Activated CD8-positive, alpha-beta memory T cell treated with anti-CD3 and anti-CD28 coated beads for 36 hours (primary cell): Measurements from ENCODE around the gene FOXE3. TPM values are rescaled to one million over a fixed set of nuclear protein-coding genes. Genes with fewer than 3 reads are reported as not detected.

ENCODE experiments used
- CTCF ChIA-PET: fragments of 350-600 bp; sonication (Branson Sonifier 250); formaldehyde crosslinking; loops from one replicate; lab custom pipeline; 2021; ENCODE audit warnings: antibody characterized with exemption; lab: Charles Lee
- POLR2A ChIA-PET: fragments of 350-600 bp; sonication (Branson Sonifier 250); formaldehyde crosslinking; loops from one replicate; lab custom pipeline; 2021; ENCODE audit warnings: antibody characterized with exemption; lab: Charles Lee
- total RNA-seq, 2 experiments: library from RNA; stranded (reverse); gene quantifications; one replicate each; pipeline ENCODE4 v1.2.3, GENCODE V29; 2021

FOXE3 gene
- total RNA-seq: not detected

DNA sequence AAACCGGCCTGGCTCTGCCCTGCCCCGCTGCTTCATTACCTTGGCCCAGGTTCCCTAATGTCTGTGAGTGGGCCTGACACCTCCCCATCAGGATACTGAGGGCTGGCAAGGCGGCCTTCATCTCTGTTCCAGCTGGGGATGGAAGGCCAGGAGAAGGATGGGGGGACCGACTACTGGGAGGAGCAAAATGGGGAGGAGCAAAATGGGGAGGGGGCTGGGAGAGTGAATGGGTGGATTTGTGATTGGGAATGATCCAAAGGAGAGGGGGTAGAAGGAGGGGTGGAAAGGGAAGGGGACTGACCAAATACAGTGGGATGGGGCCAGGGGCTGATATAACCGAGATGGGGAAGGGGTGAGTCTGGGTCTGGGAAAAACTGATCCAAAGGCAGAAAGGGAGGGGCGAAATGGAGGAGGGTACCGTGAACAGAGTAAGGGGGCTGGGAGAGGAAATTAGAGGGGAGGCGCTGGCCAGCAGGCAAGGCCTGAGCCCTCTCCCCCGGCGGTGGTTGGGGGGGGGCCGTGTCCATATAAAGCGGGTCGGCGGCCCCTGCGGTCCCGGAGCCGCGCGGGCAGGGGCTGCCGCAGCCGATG is at the start of gene FOXE3:
FOXE3 (plus strand) TSS at position 558 of the 591 bp plus-strand sequence; CDS start at position 589, 31 bp downstream.
- ChIA-PET CTCF (interaction anchor here (0.7 to 1.2 kb wide), 2 partner anchors 22 to 335 kb away, joined by 5 read pairs; partner anchors contain the start of gene FOXD2), POLR2A (no interaction called here)

DNA sequence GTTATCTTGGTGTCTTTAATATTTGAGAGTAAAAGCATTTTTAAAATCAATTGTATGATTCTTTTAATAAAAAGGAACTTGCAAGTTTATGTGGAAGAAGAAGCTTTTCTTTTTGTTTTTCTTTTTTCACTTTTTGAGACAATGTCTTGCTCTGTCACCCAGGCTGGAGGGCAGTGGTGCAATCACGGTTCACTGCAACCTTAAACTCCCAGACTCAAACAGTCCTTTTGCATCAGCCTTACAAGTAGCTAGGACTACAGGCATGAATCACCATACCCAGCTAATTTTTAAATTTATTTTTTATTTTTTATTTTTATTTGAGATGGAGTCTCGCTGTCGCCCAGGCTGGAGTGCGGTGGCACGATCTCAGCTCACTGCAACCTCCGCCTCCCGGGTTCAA is 48.4 kb upstream of the FOXE3 start:
- CTCF ChIA-PET: no interaction called here

DNA sequence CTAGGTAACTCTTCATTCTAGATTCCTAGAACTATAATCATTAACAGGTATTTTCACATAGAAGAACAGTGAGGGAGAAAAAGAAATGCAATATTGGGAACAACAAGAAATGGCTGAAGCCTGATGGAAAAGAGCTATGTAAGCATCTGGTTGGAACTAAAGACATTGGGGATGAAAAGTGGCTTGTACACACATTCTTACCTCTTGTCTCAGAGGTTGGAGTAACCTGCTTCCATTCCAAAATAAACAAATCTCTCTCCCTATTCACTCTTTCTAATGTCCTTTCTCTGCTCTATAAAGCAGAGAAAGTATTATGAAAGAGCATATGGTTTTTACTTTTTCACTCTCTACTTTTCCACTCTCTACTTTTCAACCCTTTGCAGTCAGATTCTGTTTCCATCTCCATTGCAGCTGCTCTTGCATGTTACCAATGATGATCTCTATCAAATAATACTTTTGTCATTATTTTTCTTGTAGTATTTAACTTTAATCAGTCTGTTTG is 45.0 kb upstream of the FOXE3 start:
- POLR2A ChIA-PET: no interaction called here
- CTCF ChIA-PET: no interaction called here

More for the DNA sequence above, 48.4 kb upstream of the FOXE3 start:
- POLR2A ChIA-PET: no interaction called here

DNA sequence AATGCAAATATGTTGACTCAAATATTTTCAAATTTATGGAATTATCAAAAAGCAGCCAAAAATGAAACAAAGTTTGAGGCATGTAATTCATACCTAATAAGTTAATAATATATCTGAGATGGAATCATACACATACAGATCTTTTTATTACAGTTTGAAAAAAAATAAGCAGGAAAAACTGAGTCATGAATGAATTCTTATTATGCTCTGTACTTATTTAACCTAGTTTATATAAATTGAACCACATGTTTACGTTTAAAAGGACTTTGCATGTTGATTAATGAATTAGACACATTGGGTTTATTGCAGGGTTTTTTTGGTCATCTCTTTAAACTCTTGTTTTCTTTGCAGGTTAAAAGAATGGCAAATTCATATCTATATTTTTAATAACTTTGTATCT is 41.6 kb upstream of the FOXE3 start:
- ChIA-PET CTCF (no interaction called here), POLR2A (interaction anchor here (0.6 kb wide), 1 partner anchor 8 kb away, joined by 3 read pairs; no protein-coding TSS in a partner anchor)

DNA sequence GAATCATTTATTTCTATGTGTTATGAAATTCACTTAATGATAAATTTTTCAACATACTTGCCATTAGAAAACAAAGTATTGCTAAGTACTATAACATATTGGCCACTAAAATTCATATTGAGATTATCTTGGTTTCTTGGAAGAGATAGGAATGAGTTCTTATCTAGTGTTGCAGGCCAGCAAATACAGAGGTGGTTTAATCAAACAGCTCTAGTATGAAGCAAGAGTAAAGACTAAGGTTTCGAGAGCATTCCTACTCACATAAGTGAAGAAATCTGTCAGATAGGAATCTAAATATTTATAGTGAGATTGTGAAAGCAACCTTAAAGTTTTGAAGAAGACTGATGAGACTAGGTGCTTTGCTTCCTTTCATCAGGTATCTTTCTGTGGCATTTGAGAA is 37.9 kb upstream of the FOXE3 start:
- ChIA-PET CTCF (no interaction called here), POLR2A (no interaction called here)

DNA sequence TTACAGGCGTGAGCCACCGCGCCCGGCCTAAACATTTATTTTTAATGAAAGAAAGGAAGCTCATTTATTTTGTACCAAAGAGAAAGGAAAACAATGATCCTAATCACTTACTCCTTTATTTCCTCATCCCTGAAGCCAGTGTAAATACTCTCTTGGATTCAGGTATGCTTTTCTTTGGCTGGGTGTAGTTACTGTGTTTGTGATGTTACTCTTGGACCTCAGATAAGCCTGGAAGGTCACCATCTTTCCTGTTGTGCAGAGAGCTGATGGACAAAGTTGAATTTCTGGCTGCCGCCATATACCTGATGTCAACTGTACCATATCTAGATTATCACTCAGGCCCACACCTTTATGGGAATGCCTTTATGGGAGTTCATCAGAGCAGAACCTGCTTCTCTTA is 35.4 kb upstream of the FOXE3 start:
- POLR2A ChIA-PET: no interaction called here
- CTCF ChIA-PET: no interaction called here

DNA sequence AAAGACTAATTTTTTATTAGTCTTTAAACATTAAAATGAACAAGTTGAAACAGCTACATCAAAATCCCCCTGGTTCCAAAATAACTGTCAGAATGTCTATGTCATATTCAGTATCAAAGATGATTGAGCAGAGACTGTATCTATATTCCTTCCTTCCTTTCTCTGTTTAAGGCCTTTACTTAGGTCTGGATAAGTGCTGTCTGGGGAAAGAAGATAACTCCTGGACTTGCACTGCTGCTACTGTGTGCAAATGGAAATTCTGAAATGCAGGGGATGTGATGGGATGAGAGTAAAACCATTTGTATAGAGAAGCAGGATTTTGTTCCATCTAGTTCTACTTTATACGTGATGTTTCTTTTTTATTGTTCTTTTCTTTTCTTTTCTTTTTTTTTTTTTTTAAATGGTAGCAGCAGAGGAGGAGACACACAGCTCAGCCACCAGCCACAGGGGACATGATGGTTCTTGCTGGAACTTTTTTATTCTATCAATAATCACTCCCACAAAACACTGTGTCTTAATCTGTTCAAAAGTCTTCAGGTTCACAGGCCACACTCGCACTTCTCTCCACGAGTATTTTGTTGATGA is 33.6 kb upstream of the FOXE3 start:
- POLR2A ChIA-PET: no interaction called here
- CTCF ChIA-PET: no interaction called here

DNA sequence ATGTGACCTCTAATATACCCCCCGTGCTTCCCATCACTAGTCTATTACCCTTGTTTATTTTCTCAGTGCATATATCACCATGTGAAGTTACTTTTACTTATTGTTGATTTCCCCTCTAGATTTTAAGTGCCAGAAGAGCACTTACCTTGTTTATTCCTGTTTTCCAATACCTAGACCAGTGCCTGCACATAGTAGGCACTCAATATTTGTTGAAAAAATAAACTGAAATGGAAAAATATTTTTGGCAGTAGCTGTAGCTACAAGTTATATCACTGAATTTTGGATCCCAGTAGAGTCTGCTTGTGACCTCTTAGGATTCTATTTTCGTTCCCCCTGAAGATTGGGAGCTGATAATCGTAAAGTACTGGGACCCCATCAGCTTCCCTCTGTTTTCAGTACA is 32.0 kb upstream of the FOXE3 start:
- ChIA-PET POLR2A (no interaction called here), CTCF (no interaction called here)

DNA sequence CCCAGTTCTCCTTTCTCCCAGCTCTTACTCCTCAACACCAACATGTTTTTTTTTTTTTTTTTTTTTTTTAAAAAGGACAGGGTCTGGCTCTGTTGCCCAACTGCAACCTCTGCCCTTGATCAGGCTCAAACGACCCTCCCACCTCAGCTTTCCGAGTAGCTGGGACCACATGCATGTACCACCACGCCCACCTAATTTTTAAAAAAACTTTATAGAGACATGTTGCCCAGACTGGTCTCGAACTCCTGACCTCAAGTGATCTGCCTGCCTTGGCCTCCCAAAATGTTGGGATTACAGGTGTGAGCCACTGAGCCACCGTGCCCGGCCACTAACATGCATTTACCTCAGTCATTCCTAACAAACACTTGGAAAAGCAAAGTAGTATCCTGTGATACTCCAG is 31.1 kb upstream of the FOXE3 start:
- POLR2A ChIA-PET: no interaction called here
- CTCF ChIA-PET: no interaction called here

DNA sequence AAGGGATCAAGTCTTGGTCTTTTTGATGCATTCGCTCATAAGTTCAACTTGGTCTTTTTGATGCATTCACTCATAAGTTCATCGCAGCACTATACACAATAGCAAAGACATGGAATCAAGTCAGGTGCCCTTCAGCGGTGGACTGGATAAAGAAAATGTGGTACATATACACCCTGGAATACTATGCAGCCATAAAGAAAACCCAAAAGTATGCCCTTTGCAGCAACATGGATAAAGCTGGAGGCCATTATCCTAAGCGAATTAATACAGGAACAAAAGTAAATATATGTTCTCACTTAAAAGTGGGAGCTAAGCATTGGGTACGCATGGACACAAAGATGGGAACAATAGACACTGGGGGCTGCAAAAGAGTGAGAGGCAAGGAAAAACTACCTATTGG is 29.8 kb upstream of the FOXE3 start:
- ChIA-PET POLR2A (no interaction called here), CTCF (interaction anchor here (0.6 kb wide), 1 partner anchor 11 kb away, joined by 4 read pairs; no protein-coding TSS in a partner anchor)

DNA sequence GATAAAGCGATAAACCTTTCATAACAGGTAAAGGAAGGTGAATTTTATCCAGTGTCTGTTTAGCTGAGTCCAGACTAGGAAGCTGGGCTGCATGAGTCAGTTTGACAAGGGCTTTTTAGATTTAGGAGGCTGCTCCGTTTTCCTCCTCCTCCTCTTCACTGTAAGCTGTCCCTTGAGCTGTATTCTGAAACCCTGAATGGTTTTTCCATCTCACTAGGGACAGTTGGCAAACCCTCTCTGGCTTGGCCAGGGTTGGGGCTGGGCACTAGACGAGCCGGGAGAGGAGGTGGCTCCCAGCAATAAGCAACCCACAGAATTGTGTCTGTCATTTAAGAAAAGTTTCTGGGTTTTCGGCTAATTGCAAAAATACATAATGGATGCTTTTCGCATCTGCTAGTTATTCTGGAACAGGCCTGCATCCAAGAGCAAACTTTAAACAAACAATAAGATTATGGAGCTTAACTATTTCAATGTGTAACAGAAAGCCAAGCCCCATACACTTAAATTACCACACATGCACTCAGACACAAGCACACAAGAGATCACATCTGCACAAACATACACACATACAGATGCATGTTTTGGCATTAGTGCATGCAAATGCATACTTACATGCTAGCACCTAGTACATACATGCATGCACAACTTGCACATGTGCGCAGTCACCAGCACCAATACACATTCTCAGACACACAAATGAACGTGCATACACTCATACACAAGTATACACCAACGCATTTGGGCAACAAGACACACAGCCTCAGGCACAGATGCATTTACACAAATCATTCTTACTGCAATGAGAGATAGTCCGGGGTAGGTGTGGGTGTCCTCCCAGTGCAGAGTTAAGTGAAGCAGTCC is 27.8 kb upstream of the FOXE3 start:
- CTCF ChIA-PET: interaction anchor here (0.7 to 2.4 kb wide), 7 partner anchors 15 to 338 kb away, joined by 3 to 9 read pairs (median 5); no protein-coding TSS in a partner anchor
- POLR2A ChIA-PET: no interaction called here

DNA sequence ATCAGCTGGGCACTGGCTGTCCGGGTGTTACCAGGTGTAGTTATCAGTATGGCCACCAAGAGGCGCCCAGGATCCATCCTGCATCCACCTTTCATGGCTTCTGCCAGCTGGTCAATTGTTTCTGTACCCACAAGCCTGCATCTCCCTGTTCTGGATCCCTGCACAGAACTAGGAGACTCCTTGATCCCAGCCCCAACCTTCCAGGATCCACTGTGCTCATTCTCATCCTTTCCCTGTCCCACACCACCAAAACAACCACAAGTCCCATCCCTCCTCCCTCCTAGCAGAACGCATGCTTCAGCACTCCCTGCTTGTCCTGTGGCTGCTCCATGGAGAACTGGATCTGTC is 27.2 kb upstream of the FOXE3 start:
- POLR2A ChIA-PET: no interaction called here
- CTCF ChIA-PET: interaction anchor here (0.6 to 2.4 kb wide), 11 partner anchors 14 to 367 kb away, joined by 3 to 9 read pairs (median 5); partner anchors contain the start of gene FOXD2

DNA sequence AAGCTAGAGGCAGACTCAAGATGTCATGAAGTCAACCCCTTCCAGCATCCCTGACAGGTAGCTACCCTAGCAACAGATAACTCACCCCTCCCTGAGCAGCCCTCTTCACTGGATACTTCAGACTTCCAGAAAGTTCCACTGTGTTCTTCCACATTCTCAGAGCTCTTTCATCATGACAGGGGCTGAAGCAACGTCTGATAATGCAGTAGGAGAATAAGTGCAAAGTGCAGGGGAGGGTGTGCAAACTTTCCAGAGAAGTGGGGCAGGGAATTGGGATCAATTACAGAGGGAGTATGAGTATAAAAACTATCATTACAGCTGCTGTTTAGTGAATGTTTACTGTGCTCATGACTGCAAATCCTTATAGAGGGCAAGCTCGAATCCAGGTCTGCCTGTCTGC is 26.4 kb upstream of the FOXE3 start:
- CTCF ChIA-PET: interaction anchor here (0.6 to 2.4 kb wide), 6 partner anchors 13 to 366 kb away, joined by 3 to 9 read pairs (median 4); partner anchors contain the start of gene FOXD2

DNA sequence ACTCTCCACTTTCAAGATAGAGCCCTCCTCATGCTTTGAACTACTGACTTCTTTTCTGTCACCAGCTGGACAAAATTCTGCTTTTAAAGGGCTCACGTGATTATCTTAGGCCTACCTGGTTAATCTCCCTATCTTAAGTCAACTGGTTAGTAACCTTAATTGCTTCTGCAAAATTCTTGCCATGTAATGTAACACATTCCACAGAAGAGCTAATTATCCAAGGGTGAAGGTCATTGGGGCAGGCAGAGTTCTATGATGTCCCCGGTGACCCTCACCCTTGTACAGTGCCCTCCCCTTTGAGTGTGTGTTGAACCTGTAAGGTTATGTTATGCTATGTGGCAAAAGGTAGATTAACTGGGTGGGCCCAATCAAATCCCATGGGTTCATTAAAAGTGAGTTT is 25.2 kb upstream of the FOXE3 start:
- POLR2A ChIA-PET: no interaction called here
- CTCF ChIA-PET: interaction anchor here (0.7 to 2.3 kb wide), 2 partner anchors 335 to 365 kb away, joined by 4 to 6 read pairs; no protein-coding TSS in a partner anchor

More for the DNA sequence above, 26.4 kb upstream of the FOXE3 start:
- POLR2A ChIA-PET: no interaction called here

DNA sequence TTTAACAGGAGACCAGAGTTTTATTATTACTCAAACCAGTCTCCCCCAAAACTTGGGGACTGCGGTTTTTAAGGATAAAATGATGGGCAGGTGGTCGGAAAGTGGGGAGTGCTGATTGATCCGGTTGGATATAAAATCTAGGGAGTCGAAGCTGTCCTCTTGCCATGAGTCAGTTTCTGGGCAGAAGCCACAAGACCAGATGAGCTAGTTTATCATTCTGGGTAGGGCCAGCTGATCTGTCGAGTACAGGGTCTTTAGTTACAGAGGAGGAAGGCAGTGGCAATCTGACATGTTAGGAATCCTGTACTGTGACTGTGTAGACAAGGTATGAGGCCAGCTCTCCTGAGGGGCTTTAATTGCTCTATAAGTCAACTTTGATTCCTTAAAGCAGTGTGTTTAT is 22.9 kb upstream of the FOXE3 start:
- POLR2A ChIA-PET: no interaction called here
- CTCF ChIA-PET: no interaction called here

DNA sequence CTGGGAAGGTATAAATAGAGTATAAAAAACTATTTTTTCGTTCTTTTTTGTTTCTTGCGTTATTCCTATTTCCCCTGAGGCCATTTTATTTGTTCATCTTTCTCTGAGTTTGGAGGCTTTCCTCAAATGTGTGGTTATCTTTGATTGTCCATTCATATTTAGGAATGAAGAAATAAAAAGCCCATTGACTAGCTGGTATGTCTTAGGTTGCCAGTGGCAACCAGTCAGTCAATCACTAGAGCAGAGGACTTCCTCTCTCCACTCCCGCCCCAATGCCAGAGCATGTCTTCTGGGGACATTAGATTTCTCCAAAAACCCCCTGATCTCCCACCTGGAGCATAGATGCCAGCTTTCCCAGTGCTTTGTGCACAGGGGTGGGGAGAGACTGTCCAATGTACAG is 20.7 kb upstream of the FOXE3 start:
- POLR2A ChIA-PET: no interaction called here
- CTCF ChIA-PET: interaction anchor here (0.6 kb wide), 1 partner anchor 147 kb away, joined by 3 read pairs; no protein-coding TSS in a partner anchor

DNA sequence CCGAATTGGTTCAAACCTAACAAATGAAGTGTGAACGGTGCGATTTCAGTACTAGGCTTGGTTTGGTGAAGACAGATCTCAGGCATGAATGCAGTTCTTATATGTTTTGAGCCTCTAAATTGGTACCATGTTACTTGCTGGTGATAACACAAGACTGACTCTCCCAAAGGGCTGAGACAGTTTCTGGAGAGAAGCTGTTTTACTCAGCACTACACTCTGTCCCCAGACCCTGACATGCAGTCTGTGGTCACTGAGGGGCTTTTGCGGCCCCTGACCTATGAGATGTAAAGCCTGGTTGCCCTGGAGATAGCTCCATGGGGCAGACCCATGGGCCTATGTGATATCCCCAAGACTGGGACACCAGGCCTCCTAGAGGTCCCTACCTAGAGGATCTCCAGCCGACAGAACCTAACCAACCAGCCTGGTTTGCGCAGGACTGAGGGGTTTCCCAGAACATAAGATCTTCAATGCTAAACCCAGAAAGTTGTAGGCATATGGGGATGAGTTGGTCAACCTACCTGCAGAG is 19.4 kb upstream of the FOXE3 start:
- CTCF ChIA-PET: interaction anchor here (1.3 kb wide), 1 partner anchor 10 kb away, joined by 5 read pairs; no protein-coding TSS in a partner anchor
- POLR2A ChIA-PET: no interaction called here

DNA sequence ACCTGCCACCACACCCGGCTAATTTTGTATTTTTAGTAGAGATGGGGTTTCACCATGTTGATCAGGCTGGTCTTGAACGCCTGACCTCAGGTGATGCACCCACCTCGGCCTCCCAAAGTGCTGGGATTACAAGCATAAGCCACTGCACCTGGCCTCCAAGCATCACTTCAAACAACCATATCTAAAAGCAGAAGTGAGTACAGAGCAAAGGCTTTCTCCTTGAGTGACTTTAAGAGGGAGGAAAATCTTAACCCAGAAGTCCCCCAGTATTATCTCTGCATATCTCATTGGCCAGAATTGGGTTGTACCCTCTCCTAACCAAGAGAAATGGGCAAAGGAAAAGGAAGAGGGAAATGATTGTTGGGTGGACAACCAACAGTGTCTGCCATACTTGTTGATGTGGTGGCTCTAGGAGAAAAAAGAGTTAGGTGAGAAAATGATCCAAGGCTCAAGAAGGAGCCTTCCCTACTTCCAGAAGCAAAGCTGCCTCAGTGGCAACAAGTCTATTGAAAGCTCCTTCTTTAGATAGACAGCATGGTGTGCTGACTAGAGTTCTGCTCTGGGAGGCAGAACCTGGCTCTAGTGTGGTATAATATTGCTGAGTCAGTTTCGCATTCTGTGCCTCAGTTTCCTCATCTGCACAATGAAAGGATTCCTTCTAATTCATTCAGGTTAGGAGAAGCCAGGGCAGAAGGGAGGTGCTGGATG is 16.8 kb upstream of the FOXE3 start:
- CTCF ChIA-PET: no interaction called here
- POLR2A ChIA-PET: no interaction called here

DNA sequence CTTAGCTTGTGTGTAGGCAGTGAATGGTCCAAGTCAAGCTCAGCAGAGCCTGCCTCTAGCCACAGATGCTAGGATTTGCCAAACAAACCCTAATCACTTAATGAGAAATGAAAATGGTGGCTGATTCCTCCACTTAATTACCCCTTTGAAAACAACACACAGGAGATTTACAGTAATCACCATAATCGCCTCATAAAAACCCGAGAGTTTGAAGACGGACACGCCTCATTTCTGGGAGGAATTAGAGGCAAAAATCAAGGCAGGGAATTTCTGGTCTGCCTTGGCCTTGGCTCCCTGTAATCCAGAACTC is 16.3 kb upstream of the FOXE3 start:
- POLR2A ChIA-PET: no interaction called here
- CTCF ChIA-PET: no interaction called here
